Neural cell (in vitro differentiated cells): ENCODE results near the gene PFKP.

Experiments
- EP300 ChIP-seq: fragments of 450-650 bp; conservative IDR thresholded peaks from 2 replicates; pipeline ENCODE4 v1.6.1; 2014; ENCODE audit warnings: antibody characterized with exemption, mild to moderate bottlenecking, moderate library complexity; ENCODE audit not compliant: poor library complexity, severe bottlenecking
- POLR2AphosphoS5 ChIP-seq: IDR thresholded peaks from 2 replicates; pipeline ENCODE4 v1.6.1; 2012
- TF ChIP-seq, protein P1 (sequence below): fragments of 450-650 bp; IDR thresholded peaks from 2 replicates; pipeline ENCODE4 v1.5.1; 2014; ENCODE audit warnings: antibody characterized with exemption, mild to moderate bottlenecking, moderate library complexity; ENCODE audit not compliant: poor library complexity, severe bottlenecking

GRCh38 chr10:3077940-3078630 lies 10.7 kb downstream of the PFKP start:
- TF ChIP-seq POLR2AphosphoS5 (no peak), EP300 (no peak)
- TF ChIP-seq, protein P1, sequence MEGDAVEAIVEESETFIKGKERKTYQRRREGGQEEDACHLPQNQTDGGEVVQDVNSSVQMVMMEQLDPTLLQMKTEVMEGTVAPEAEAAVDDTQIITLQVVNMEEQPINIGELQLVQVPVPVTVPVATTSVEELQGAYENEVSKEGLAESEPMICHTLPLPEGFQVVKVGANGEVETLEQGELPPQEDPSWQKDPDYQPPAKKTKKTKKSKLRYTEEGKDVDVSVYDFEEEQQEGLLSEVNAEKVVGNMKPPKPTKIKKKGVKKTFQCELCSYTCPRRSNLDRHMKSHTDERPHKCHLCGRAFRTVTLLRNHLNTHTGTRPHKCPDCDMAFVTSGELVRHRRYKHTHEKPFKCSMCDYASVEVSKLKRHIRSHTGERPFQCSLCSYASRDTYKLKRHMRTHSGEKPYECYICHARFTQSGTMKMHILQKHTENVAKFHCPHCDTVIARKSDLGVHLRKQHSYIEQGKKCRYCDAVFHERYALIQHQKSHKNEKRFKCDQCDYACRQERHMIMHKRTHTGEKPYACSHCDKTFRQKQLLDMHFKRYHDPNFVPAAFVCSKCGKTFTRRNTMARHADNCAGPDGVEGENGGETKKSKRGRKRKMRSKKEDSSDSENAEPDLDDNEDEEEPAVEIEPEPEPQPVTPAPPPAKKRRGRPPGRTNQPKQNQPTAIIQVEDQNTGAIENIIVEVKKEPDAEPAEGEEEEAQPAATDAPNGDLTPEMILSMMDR = no peak
